Measurements from ENCODE around the gene YBX1. TPM values are rescaled to one million over a fixed set of nuclear protein-coding genes. Genes with fewer than 3 reads are reported as not detected.

The YBX1 gene
- total RNA-seq, 4 donors from 2014 or later = 327 to 396 (median 357) TPM

DNA sequence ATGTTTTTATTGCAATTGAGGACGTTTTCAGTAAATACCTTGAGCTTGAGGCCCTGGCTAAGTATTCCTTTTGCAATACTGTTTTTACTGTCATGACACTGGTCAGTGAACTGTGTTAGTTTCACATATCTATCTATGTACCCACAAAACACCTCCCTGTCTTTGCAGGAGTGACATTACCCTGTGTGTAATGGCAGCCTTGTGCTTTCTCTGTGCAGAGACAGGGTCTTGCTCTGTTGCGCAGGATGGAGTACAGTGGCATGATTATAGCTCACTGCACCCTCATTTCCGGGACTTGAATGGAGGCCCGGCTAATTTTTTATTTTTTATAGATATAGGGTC is 8.9 kb downstream of the YBX1 start:
- no peaks in the 10 kb centered on the region for H3K27me3 ChIP-seq
- WGBS = 69% methylated on average over 4 of the region's 4 CpGs
- H3K27ac ChIP-seq = no peak overlapping the region
- H3K9me3 ChIP-seq = no peaks in the 10 kb centered on the region
- DNase-seq (ENCODE audit: low spot score in 2 of 2) = no peak
- H3K36me3 ChIP-seq = peaks cover 17% of the 10 kb centered on the region
- TF ChIP-seq EP300 (IDR thresholded peaks at IDR 0.05) (no peak), POLR2AphosphoS5 (IDR thresholded peaks at IDR 0.05) (no peak), POLR2A (IDR thresholded peaks at IDR 0.05) (no peak)
- TF ChIP-seq, protein P1, sequence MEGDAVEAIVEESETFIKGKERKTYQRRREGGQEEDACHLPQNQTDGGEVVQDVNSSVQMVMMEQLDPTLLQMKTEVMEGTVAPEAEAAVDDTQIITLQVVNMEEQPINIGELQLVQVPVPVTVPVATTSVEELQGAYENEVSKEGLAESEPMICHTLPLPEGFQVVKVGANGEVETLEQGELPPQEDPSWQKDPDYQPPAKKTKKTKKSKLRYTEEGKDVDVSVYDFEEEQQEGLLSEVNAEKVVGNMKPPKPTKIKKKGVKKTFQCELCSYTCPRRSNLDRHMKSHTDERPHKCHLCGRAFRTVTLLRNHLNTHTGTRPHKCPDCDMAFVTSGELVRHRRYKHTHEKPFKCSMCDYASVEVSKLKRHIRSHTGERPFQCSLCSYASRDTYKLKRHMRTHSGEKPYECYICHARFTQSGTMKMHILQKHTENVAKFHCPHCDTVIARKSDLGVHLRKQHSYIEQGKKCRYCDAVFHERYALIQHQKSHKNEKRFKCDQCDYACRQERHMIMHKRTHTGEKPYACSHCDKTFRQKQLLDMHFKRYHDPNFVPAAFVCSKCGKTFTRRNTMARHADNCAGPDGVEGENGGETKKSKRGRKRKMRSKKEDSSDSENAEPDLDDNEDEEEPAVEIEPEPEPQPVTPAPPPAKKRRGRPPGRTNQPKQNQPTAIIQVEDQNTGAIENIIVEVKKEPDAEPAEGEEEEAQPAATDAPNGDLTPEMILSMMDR (IDR thresholded peaks at IDR 0.05) = no peak
- H3K4me3 ChIP-seq = no peak overlapping the region
- H3K4me1 ChIP-seq = peaks cover 74% of the 10 kb centered on the region

DNA sequence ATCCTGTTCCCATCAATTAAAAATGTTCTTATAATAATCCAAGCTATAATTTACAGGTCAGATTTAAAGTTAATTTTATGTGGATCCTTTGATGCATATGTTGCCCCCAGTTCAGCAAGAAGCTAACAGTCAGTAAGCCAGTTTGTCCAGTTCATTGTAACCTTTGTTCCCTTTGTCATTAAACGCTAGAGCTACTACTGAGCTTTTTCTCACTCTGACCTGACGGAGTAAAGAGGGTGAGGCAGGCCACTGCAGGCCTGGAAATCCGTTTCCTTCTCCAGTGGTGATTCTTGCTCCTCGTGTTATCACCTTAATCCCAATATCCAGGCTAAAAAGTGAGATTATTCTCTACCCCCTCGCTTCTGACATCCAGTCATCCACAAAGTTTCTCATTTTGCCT is 10.2 kb downstream of the YBX1 start:
- peaks cover 61% of the 10 kb centered on the region for H3K4me1 ChIP-seq
- DNase-seq (ENCODE audit: low spot score in 2 of 2) = no peak
- no peak overlapping the region for H3K4me3 ChIP-seq
- 42% methylated on average over 5 of the region's 5 CpGs for WGBS
- H3K27ac ChIP-seq = no peak overlapping the region
- H3K9me3 ChIP-seq = no peaks in the 10 kb centered on the region
- H3K27me3 ChIP-seq = no peaks in the 10 kb centered on the region
- peaks cover 30% of the 10 kb centered on the region for H3K36me3 ChIP-seq
- no peak for TF ChIP-seq POLR2AphosphoS5 (IDR thresholded peaks at IDR 0.05)
- TF ChIP-seq, protein P1 (IDR thresholded peaks at IDR 0.05) = no peak
- TF ChIP-seq POLR2A (IDR thresholded peaks at IDR 0.05) = no peak
- no peak for TF ChIP-seq EP300 (IDR thresholded peaks at IDR 0.05)

DNA sequence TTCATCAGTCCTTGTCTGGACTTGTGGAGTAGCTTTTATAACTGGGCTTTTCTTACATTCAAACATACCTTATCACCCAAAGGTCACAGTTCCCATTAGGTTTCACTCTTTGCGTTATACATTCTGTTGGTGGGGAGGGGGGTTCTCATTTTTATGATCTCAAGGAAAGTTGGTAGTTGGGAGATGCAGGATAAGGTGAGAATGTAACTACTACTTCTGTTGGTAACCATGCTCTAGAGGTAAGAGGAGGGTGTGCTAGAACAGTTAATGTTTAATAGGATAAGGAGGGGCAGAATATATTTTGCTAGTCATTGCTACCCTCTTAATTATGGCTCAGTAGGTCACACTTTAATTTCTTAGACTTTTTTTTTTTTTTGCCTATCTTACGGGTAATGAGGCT is 10.7 kb downstream of the YBX1 start:
- H3K36me3 ChIP-seq = peaks cover 35% of the 10 kb centered on the region
- 72% methylated on average over 2 of the region's 2 CpGs for WGBS
- H3K4me3 ChIP-seq = no peak overlapping the region
- H3K4me1 ChIP-seq = peaks cover 57% of the 10 kb centered on the region
- no peaks in the 10 kb centered on the region for H3K27me3 ChIP-seq
- H3K27ac ChIP-seq = no peak overlapping the region
- H3K9me3 ChIP-seq = no peaks in the 10 kb centered on the region
- no peak for DNase-seq (ENCODE audit: low spot score in 2 of 2)
- TF ChIP-seq POLR2AphosphoS5 (IDR thresholded peaks at IDR 0.05) = no peak
- TF ChIP-seq POLR2A (IDR thresholded peaks at IDR 0.05) = no peak
- TF ChIP-seq EP300 (IDR thresholded peaks at IDR 0.05) = no peak
- TF ChIP-seq, protein P1 (IDR thresholded peaks at IDR 0.05) = no peak

DNA sequence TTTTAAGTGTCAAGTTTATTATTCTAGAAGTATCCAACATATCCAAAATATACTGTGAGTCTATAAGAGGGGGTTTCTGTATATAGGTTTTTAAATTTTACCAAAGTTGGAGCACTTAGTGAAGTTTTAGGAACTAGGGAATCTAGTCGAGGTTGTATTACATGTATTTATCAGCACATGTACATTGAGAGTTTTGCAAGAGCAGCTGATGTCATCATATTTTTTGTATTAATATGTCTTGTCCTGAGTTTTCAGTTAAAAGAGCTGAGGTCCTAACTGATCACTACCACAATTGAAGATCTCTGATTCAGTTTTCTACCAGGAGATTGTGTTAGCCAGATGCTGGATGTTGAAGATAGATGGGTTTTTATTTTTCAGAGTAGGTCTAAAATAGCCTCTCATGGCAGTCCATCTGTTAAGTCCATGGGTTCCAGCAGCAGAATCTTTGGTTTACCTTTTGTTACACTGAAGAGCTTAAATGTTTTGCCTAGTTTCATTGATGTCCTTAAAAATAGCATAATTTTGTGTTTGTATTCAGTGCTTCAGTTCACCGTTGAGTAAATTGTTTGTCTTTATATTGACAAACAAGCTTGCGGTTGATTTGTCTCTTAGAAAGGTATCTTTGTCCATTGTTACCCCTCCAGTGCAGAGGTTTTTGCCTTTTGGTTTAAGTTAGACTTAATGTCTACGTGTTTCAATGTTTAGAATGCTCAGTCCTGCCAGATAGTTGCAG is 16.0 kb downstream of the YBX1 start:
- DNase-seq (ENCODE audit: low spot score in 2 of 2) = no peak
- H3K27me3 ChIP-seq = no peaks in the 10 kb centered on the region
- WGBS = 95% methylated on average over 4 of the region's 4 CpGs
- TF ChIP-seq EP300 (IDR thresholded peaks at IDR 0.05) = no peak
- H3K27ac ChIP-seq = no peak overlapping the region
- H3K4me3 ChIP-seq = no peak overlapping the region
- peaks cover 79% of the 10 kb centered on the region for H3K36me3 ChIP-seq
- no peaks in the 10 kb centered on the region for H3K9me3 ChIP-seq
- peaks cover 10% of the 10 kb centered on the region for H3K4me1 ChIP-seq

DNA sequence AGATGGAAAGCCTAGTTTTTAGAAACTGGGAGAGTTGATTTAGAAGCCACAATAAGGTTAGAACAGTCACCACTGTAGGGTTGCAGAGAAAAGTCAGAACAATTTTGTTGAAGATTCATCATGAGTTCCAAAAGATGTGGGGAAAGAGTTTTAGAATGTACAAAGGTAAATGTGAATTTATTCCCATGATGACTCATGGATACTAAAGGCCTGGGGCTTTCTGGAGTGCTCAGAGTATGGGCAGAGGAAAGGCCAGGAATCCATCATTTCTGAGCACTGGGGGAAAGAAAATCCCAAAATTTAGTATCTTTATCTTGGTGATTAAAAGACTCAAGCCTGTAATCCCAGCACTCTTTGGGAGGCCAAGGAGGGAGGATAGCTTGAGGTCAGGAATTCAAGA is 17.8 kb downstream of the YBX1 start:
- Histone ChIP-seq H3K27ac (no peak overlapping the region), H3K9me3 (no peaks in the 10 kb centered on the region), H3K36me3 (peaks cover 93% of the 10 kb centered on the region), H3K4me3 (no peak overlapping the region), H3K4me1 (no peaks in the 10 kb centered on the region), H3K27me3 (no peaks in the 10 kb centered on the region)
- no peak for TF ChIP-seq EP300 (IDR thresholded peaks at IDR 0.05)
- no peak for TF ChIP-seq POLR2AphosphoS5 (IDR thresholded peaks at IDR 0.05)
- TF ChIP-seq, protein P1 (IDR thresholded peaks at IDR 0.05) = no peak
- no peak for TF ChIP-seq POLR2A (IDR thresholded peaks at IDR 0.05)
- no peak for DNase-seq (ENCODE audit: low spot score in 2 of 2)
